ENCODE data around the gene MBNL1. TPM values are rescaled to one million over a fixed set of nuclear protein-coding genes. Genes with fewer than 3 reads are reported as not detected.

Gene MBNL1
- total and polyA plus RNA-seq, 4 donors = 17.1 to 110 (median 62.3) TPM

- TF ChIP-seq RAD21 (IDR thresholded peaks at IDR 0.05) (no peak), RXRA (IDR thresholded peaks at IDR 0.05) (no peak), REST (IDR thresholded peaks at IDR 0.05) (no peak), JUND (IDR thresholded peaks at IDR 0.05) (no peak)
- no peaks in the 10 kb centered on the region for H3K9me3 ChIP-seq (ENCODE audit: control insufficient read depth in 4 of 4, low read length in 3 of 4)
- no peaks in the 10 kb centered on the region for H3K27me3 ChIP-seq (ENCODE audit: control insufficient read depth in 4 of 4, insufficient read depth in 4 of 4, low read length in 3 of 4)
- H3K4me1 ChIP-seq (ENCODE audit: control insufficient read depth in 4 of 4, insufficient read depth in 4 of 4, low read length in 3 of 4) = no peaks in the 10 kb centered on the region
- H3K36me3 ChIP-seq (ENCODE audit: control insufficient read depth in 4 of 4, insufficient read depth in 3 of 4, low read depth in 1 of 4, low read length in 3 of 4) = peaks cover 2 to 25% (median 23%) of the 10 kb centered on the region in 4 donors
- DNase-seq (ENCODE audit: low spot score) = no peak
- 92% methylated on average over 2 of the region's 2 CpGs for WGBS
- no peak overlapping the region for H3K27ac ChIP-seq (ENCODE audit: low read depth in 1 of 2, low read length in 2 of 2)
- H3K9ac ChIP-seq (ENCODE audit: low read depth in 1 of 2, low read length in 2 of 2) = no peak overlapping the region
- H3K4me3 ChIP-seq (ENCODE audit: low read depth in 1 of 3, low read length in 3 of 3) = no peak overlapping the region
Measured at GRCh38 chr3:152459572-152459971, 190.8 kb downstream of the MBNL1 start.

GRCh38 chr3:152460936-152461335, 192.2 kb downstream of the MBNL1 start:
- Histone ChIP-seq H3K27ac (ENCODE audit: low read depth in 1 of 2, low read length in 2 of 2) (no peak overlapping the region), H3K36me3 (ENCODE audit: control insufficient read depth in 4 of 4, insufficient read depth in 3 of 4, low read depth in 1 of 4, low read length in 3 of 4) (peaks cover 2 to 29% (median 28%) of the 10 kb centered on the region in 4 donors), H3K4me3 (ENCODE audit: low read depth in 1 of 3, low read length in 3 of 3) (no peak overlapping the region), H3K9me3 (ENCODE audit: control insufficient read depth in 4 of 4, low read length in 3 of 4) (no peaks in the 10 kb centered on the region), H3K9ac (ENCODE audit: low read depth in 1 of 2, low read length in 2 of 2) (no peak overlapping the region), H3K27me3 (ENCODE audit: control insufficient read depth in 4 of 4, insufficient read depth in 4 of 4, low read length in 3 of 4) (no peaks in the 10 kb centered on the region), H3K4me1 (ENCODE audit: control insufficient read depth in 4 of 4, insufficient read depth in 4 of 4, low read length in 3 of 4) (no peaks in the 10 kb centered on the region)
- WGBS = 53% methylated on average over 3 of the region's 3 CpGs
- TF ChIP-seq HNF4A (conservative IDR thresholded peaks at IDR 0.05) (no peak), FOXA1 (IDR thresholded peaks at IDR 0.05) (no peak), FOXA2 (IDR thresholded peaks at IDR 0.05) (no peak), RXRA (IDR thresholded peaks at IDR 0.05) (no peak), CTCF (IDR thresholded peaks at IDR 0.05; ENCODE audit: low read depth, low read length, missing input control) (no peak), ATF3 (IDR thresholded peaks at IDR 0.05) (no peak), NR2F2 (IDR thresholded peaks at IDR 0.05) (no peak)
- no peak for DNase-seq (ENCODE audit: low spot score)

- Histone ChIP-seq H3K27ac (ENCODE audit: low read depth in 1 of 2, low read length in 2 of 2) (no peak overlapping the region), H3K9me3 (ENCODE audit: control insufficient read depth in 4 of 4, low read length in 3 of 4) (no peaks in the 10 kb centered on the region), H3K9ac (ENCODE audit: low read depth in 1 of 2, low read length in 2 of 2) (no peak overlapping the region), H3K36me3 (ENCODE audit: control insufficient read depth in 4 of 4, insufficient read depth in 3 of 4, low read depth in 1 of 4, low read length in 3 of 4) (peaks cover 2 to 25% (median 24%) of the 10 kb centered on the region in 4 donors), H3K27me3 (ENCODE audit: control insufficient read depth in 4 of 4, insufficient read depth in 4 of 4, low read length in 3 of 4) (no peaks in the 10 kb centered on the region), H3K4me1 (ENCODE audit: control insufficient read depth in 4 of 4, insufficient read depth in 4 of 4, low read length in 3 of 4) (no peaks in the 10 kb centered on the region), H3K4me3 (ENCODE audit: low read depth in 1 of 3, low read length in 3 of 3) (no peak overlapping the region)
- TF ChIP-seq HNF4G (IDR thresholded peaks at IDR 0.05) (no peak), JUND (IDR thresholded peaks at IDR 0.05) (no peak), SP1 (IDR thresholded peaks at IDR 0.05) (no peak), ATF3 (IDR thresholded peaks at IDR 0.05) (no peak), YY1 (IDR thresholded peaks at IDR 0.05) (no peak), EGR1 (IDR thresholded peaks at IDR 0.05; ENCODE audit: low read depth in 2 of 2) (no peak), RAD21 (IDR thresholded peaks at IDR 0.05) (no peak), TAF1 (conservative IDR thresholded peaks at IDR 0.05) (no peak)
- WGBS = 97% methylated on average over 1 of the region's 1 CpG
- DNase-seq (ENCODE audit: low spot score) = no peak
Measured at GRCh38 chr3:152461460-152461859, 192.7 kb downstream of the MBNL1 start.

Measured in liver (tissue), 9 donors.